ENCODE results near the gene MTFP1. TPM values are rescaled to one million over a fixed set of nuclear protein-coding genes. Genes with fewer than 3 reads are reported as not detected.

MTFP1 gene
- total and polyA plus RNA-seq, 4 donors = 6.8 to 20.2 (median 8.8) TPM

GRCh38 chr22:30420347-30421125 lies 5.0 kb upstream of the MTFP1 start:
- Histone ChIP-seq H3K4me3 (ENCODE audit: low read depth in 1 of 3, low read length in 3 of 3) (no peak overlapping the region), H3K9ac (ENCODE audit: low read depth in 1 of 2, low read length in 2 of 2) (peak overlapping the region in 1 of 2 donors; percentile 9), H3K27me3 (ENCODE audit: control insufficient read depth in 4 of 4, insufficient read depth in 4 of 4, low read length in 3 of 4) (no peaks in the 10 kb centered on the region), H3K4me1 (ENCODE audit: control insufficient read depth in 4 of 4, insufficient read depth in 4 of 4, low read length in 3 of 4) (peaks cover 23 to 91% (median 82%) of the 10 kb centered on the region in 4 donors), H3K36me3 (ENCODE audit: control insufficient read depth in 4 of 4, insufficient read depth in 3 of 4, low read depth in 1 of 4, low read length in 3 of 4) (peaks cover 0 to 37% (median 12%) of the 10 kb centered on the region in 4 donors), H3K9me3 (ENCODE audit: control insufficient read depth in 4 of 4, low read length in 3 of 4) (no peaks in the 10 kb centered on the region), H3K27ac (ENCODE audit: low read depth in 1 of 2, low read length in 2 of 2) (peak overlapping the region; percentile 97 to 99)
- DNase-seq (ENCODE audit: low spot score) = no peak
- no peak for TF ChIP-seq RXRA (IDR thresholded peaks at IDR 0.05)
- no peak for TF ChIP-seq FOXA2 (IDR thresholded peaks at IDR 0.05)
- TF ChIP-seq REST (IDR thresholded peaks at IDR 0.05) = no peak
- WGBS = 41% methylated on average over 6 of the region's 6 CpGs

- H3K36me3 ChIP-seq (ENCODE audit: control insufficient read depth in 4 of 4, insufficient read depth in 3 of 4, low read depth in 1 of 4, low read length in 3 of 4) = peaks cover 0 to 24% (median 2%) of the 10 kb centered on the region in 4 donors
- H3K4me3 ChIP-seq (ENCODE audit: low read depth in 1 of 3, low read length in 3 of 3) = peak overlapping the region in 1 of 3 donors; percentile 49
- H3K27ac ChIP-seq (ENCODE audit: low read depth in 1 of 2, low read length in 2 of 2) = peak overlapping the region; percentile 97 to 99
- H3K4me1 ChIP-seq (ENCODE audit: control insufficient read depth in 4 of 4, insufficient read depth in 4 of 4, low read length in 3 of 4) = peaks cover 20 to 90% (median 73%) of the 10 kb centered on the region in 4 donors
- 32% methylated on average over 8 of the region's 8 CpGs for WGBS
- no peak for DNase-seq (ENCODE audit: low spot score)
- H3K9me3 ChIP-seq (ENCODE audit: control insufficient read depth in 4 of 4, low read length in 3 of 4) = no peaks in the 10 kb centered on the region
- no peak for TF ChIP-seq EGR1 (IDR thresholded peaks at IDR 0.05; ENCODE audit: low read depth in 2 of 2)
- TF ChIP-seq HNF4A (conservative IDR thresholded peaks at IDR 0.05) = peak; percentile 43 to 46
- no peak for TF ChIP-seq YY1 (IDR thresholded peaks at IDR 0.05)
- no peak for TF ChIP-seq TAF1 (conservative IDR thresholded peaks at IDR 0.05)
- TF ChIP-seq REST (IDR thresholded peaks at IDR 0.05) = no peak
- TF ChIP-seq ZBTB33 (IDR thresholded peaks at IDR 0.05) = no peak
- TF ChIP-seq JUND (IDR thresholded peaks at IDR 0.05) = no peak
- TF ChIP-seq RXRA (IDR thresholded peaks at IDR 0.05) = no peak
- no peak for TF ChIP-seq RAD21 (IDR thresholded peaks at IDR 0.05)
- no peak for TF ChIP-seq FOXA1 (IDR thresholded peaks at IDR 0.05)
- TF ChIP-seq SP1 (IDR thresholded peaks at IDR 0.05) = peak; percentile 2
- H3K9ac ChIP-seq (ENCODE audit: low read depth in 1 of 2, low read length in 2 of 2) = peak overlapping the region; percentile 80 to 84
- H3K27me3 ChIP-seq (ENCODE audit: control insufficient read depth in 4 of 4, insufficient read depth in 4 of 4, low read length in 3 of 4) = no peaks in the 10 kb centered on the region
Observed at GRCh38 chr22:30421695-30422480, 3.7 kb upstream of the MTFP1 start.

Data from liver (tissue), 9 donors.